Skeletal muscle satellite cell (primary cell): ENCODE results near the gene DEK. TPM values are rescaled to one million over a fixed set of nuclear protein-coding genes. Genes with fewer than 3 reads are reported as not detected.
A peak's percentile ranks its signal among the peaks of the same experiment; 100 is the strongest.
"Not testable (repeated sequence)": the region's sequence is repeated elsewhere in the genome, so short reads cannot be mapped to it uniquely, and the experiment has no call there.

Experiments used
- H3K27me3 ChIP-seq: 2 replicates; pipeline ENCODE4 v1.7.0; 2013; ENCODE audit warnings: low read length; ENCODE audit not compliant: control insufficient read depth, insufficient read depth
- H3K36me3 ChIP-seq: 2 replicates; pipeline ENCODE4 v1.7.0; 2013; ENCODE audit warnings: mild to moderate bottlenecking, control low read depth, low read length; ENCODE audit not compliant: insufficient read depth
- H3K4me1 ChIP-seq: 2 replicates; pipeline ENCODE4 v1.7.0; 2013; ENCODE audit warnings: low read length; ENCODE audit not compliant: control insufficient read depth, insufficient read depth
- H3K4me2 ChIP-seq: 2 replicates; pipeline ENCODE4 v1.7.0; 2013; ENCODE audit warnings: mild to moderate bottlenecking, low read length
- H3K4me3 ChIP-seq: 2 replicates; pipeline ENCODE4 v1.7.0; 2013; ENCODE audit warnings: low read length
- H3K9ac ChIP-seq: 2 replicates; pipeline ENCODE4 v1.7.0; 2013; ENCODE audit warnings: mild to moderate bottlenecking, low read depth, low read length, moderate library complexity
- H3K9me3 ChIP-seq: replicated peaks from 2 replicates; pipeline ENCODE4 v1.7.0; 2013; ENCODE audit warnings: mild to moderate bottlenecking, control low read depth, low read length
- total RNA-seq: library from RNA; depleted of rRNA; stranded (reverse); fragments of >200 nt; gene quantifications from 2 replicates; pipeline ENCODE4 v1.2.3, GENCODE V29; 2012; rRNA removed

Gene DEK
- total RNA-seq: 70.8 and 79.9 TPM in 2 replicates

- no peaks in the 10 kb centered on the region for H3K9me3 ChIP-seq
- H3K36me3 ChIP-seq: peaks cover 4% of the 10 kb centered on the region
- peaks cover 38% of the 10 kb centered on the region for H3K4me1 ChIP-seq
- H3K27me3 ChIP-seq: no peaks in the 10 kb centered on the region
- peak within 1 kb of the TSS; percentile 87 for H3K4me3 ChIP-seq
- H3K9ac ChIP-seq: peak within 1 kb of the TSS; percentile 89
- H3K4me2 ChIP-seq: peak within 1 kb of the TSS; percentile 95
These were observed at the start of gene DEK for GRCh38 chr6:18264219-18264922. Gene DEK, minus strand, starts transcription at chr6:18264530. Its CDS starts 543 bp downstream, at chr6:18263987.

- Histone ChIP-seq H3K9me3 (no peaks in the 10 kb centered on the region), H3K9ac (no peak overlapping the region), H3K36me3 (no peaks in the 10 kb centered on the region), H3K27me3 (no peaks in the 10 kb centered on the region), H3K4me2 (no peak overlapping the region), H3K4me3 (no peak overlapping the region), H3K4me1 (peaks cover 13% of the 10 kb centered on the region)
These were observed 48.0 kb upstream of the DEK start for GRCh38 chr6:18312368-18312767.

GRCh38 chr6:18310010-18310409 lies 45.7 kb upstream of the DEK start:
- not testable (repeated sequence) for H3K4me2 ChIP-seq, H3K4me3 ChIP-seq, H3K36me3 ChIP-seq, H3K9ac ChIP-seq, H3K27me3 ChIP-seq, H3K9me3 ChIP-seq
- H3K4me1 ChIP-seq: peaks cover 22% of the 10 kb centered on the region

GRCh38 chr6:18309046-18309445 lies 44.7 kb upstream of the DEK start:
- Histone ChIP-seq H3K4me2 (no peak overlapping the region), H3K4me1 (peaks cover 19% of the 10 kb centered on the region), H3K27me3 (no peaks in the 10 kb centered on the region), H3K9me3 (no peaks in the 10 kb centered on the region), H3K36me3 (no peaks in the 10 kb centered on the region), H3K9ac (no peak overlapping the region), H3K4me3 (no peak overlapping the region)

- H3K36me3 ChIP-seq: no peaks in the 10 kb centered on the region
- H3K4me3 ChIP-seq: no peak overlapping the region
- no peaks in the 10 kb centered on the region for H3K9me3 ChIP-seq
- no peaks in the 10 kb centered on the region for H3K27me3 ChIP-seq
- peak overlapping the region; percentile 71 for H3K4me2 ChIP-seq
- peak overlapping the region; percentile 8 for H3K9ac ChIP-seq
- H3K4me1 ChIP-seq: peaks cover 18% of the 10 kb centered on the region
These were observed 43.9 kb upstream of the DEK start for GRCh38 chr6:18308070-18308735.

- H3K9ac ChIP-seq: no peak overlapping the region
- H3K4me3 ChIP-seq: peak overlapping the region; percentile 19
- H3K4me2 ChIP-seq: peak overlapping the region; percentile 47
These were observed 42.6 kb upstream of the DEK start for GRCh38 chr6:18306977-18307376.

GRCh38 chr6:18302561-18303439 lies 38.5 kb upstream of the DEK start:
- H3K9me3 ChIP-seq: no peaks in the 10 kb centered on the region
- no peak overlapping the region for H3K4me3 ChIP-seq
- H3K27me3 ChIP-seq: no peaks in the 10 kb centered on the region
- H3K4me2 ChIP-seq: no peak overlapping the region
- no peaks in the 10 kb centered on the region for H3K36me3 ChIP-seq
- no peak overlapping the region for H3K9ac ChIP-seq
- peaks cover 13% of the 10 kb centered on the region for H3K4me1 ChIP-seq

More at GRCh38 chr6:18306977-18307376, 42.6 kb upstream of the DEK start:
- Histone ChIP-seq H3K4me1 (peaks cover 18% of the 10 kb centered on the region), H3K27me3 (no peaks in the 10 kb centered on the region), H3K36me3 (no peaks in the 10 kb centered on the region), H3K9me3 (no peaks in the 10 kb centered on the region)

GRCh38 chr6:18293076-18293904 lies 29.0 kb upstream of the DEK start:
- Histone ChIP-seq H3K9ac (no peak overlapping the region), H3K4me2 (no peak overlapping the region), H3K36me3 (no peaks in the 10 kb centered on the region), H3K27me3 (no peaks in the 10 kb centered on the region), H3K4me3 (no peak overlapping the region), H3K9me3 (no peaks in the 10 kb centered on the region), H3K4me1 (no peaks in the 10 kb centered on the region)

GRCh38 chr6:18289283-18289682 lies 25.0 kb upstream of the DEK start:
- no peaks in the 10 kb centered on the region for H3K36me3 ChIP-seq
- H3K4me3 ChIP-seq: no peak overlapping the region
- H3K27me3 ChIP-seq: peaks cover 3% of the 10 kb centered on the region
- no peak overlapping the region for H3K9ac ChIP-seq
- H3K4me2 ChIP-seq: no peak overlapping the region
- no peaks in the 10 kb centered on the region for H3K9me3 ChIP-seq
- no peaks in the 10 kb centered on the region for H3K4me1 ChIP-seq

GRCh38 chr6:18284261-18284660 lies 19.9 kb upstream of the DEK start:
- Histone ChIP-seq H3K4me3 (no peak overlapping the region), H3K36me3 (no peaks in the 10 kb centered on the region), H3K9me3 (no peaks in the 10 kb centered on the region), H3K27me3 (peaks cover 17% of the 10 kb centered on the region), H3K4me1 (no peaks in the 10 kb centered on the region), H3K9ac (no peak overlapping the region), H3K4me2 (no peak overlapping the region)

GRCh38 chr6:18281564-18281963 lies 17.2 kb upstream of the DEK start:
- peaks cover 37% of the 10 kb centered on the region for H3K27me3 ChIP-seq
- no peak overlapping the region for H3K9ac ChIP-seq
- peaks cover 4% of the 10 kb centered on the region for H3K4me1 ChIP-seq
- no peak overlapping the region for H3K4me2 ChIP-seq
- no peaks in the 10 kb centered on the region for H3K36me3 ChIP-seq
- H3K4me3 ChIP-seq: no peak overlapping the region
- no peaks in the 10 kb centered on the region for H3K9me3 ChIP-seq
